ENCODE data around the gene CLCA4. TPM values are rescaled to one million over a fixed set of nuclear protein-coding genes. Genes with fewer than 3 reads are reported as not detected.

Gene CLCA4
- total and polyA plus RNA-seq, 2 experiments from 2014 or later: not detected

DNA sequence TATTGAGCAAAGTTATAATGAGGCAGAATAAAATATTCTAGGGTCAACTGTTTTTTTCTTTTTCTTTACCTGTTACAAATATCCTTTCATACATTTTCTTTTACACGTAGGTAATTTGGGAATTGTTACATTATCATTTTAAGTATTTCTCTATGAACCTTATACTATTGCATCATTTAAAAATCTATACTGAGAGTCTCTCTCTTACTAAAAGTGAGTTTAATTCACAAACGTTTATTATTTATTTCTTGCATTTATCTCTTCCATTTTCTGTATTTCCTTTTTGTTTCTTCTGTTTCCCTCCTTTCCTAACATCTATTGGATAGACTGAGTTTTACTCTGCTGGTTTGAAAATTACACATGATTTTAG lies 25.4 kb upstream of the CLCA4 start (continued):
- TF ChIP-seq, protein P1, sequence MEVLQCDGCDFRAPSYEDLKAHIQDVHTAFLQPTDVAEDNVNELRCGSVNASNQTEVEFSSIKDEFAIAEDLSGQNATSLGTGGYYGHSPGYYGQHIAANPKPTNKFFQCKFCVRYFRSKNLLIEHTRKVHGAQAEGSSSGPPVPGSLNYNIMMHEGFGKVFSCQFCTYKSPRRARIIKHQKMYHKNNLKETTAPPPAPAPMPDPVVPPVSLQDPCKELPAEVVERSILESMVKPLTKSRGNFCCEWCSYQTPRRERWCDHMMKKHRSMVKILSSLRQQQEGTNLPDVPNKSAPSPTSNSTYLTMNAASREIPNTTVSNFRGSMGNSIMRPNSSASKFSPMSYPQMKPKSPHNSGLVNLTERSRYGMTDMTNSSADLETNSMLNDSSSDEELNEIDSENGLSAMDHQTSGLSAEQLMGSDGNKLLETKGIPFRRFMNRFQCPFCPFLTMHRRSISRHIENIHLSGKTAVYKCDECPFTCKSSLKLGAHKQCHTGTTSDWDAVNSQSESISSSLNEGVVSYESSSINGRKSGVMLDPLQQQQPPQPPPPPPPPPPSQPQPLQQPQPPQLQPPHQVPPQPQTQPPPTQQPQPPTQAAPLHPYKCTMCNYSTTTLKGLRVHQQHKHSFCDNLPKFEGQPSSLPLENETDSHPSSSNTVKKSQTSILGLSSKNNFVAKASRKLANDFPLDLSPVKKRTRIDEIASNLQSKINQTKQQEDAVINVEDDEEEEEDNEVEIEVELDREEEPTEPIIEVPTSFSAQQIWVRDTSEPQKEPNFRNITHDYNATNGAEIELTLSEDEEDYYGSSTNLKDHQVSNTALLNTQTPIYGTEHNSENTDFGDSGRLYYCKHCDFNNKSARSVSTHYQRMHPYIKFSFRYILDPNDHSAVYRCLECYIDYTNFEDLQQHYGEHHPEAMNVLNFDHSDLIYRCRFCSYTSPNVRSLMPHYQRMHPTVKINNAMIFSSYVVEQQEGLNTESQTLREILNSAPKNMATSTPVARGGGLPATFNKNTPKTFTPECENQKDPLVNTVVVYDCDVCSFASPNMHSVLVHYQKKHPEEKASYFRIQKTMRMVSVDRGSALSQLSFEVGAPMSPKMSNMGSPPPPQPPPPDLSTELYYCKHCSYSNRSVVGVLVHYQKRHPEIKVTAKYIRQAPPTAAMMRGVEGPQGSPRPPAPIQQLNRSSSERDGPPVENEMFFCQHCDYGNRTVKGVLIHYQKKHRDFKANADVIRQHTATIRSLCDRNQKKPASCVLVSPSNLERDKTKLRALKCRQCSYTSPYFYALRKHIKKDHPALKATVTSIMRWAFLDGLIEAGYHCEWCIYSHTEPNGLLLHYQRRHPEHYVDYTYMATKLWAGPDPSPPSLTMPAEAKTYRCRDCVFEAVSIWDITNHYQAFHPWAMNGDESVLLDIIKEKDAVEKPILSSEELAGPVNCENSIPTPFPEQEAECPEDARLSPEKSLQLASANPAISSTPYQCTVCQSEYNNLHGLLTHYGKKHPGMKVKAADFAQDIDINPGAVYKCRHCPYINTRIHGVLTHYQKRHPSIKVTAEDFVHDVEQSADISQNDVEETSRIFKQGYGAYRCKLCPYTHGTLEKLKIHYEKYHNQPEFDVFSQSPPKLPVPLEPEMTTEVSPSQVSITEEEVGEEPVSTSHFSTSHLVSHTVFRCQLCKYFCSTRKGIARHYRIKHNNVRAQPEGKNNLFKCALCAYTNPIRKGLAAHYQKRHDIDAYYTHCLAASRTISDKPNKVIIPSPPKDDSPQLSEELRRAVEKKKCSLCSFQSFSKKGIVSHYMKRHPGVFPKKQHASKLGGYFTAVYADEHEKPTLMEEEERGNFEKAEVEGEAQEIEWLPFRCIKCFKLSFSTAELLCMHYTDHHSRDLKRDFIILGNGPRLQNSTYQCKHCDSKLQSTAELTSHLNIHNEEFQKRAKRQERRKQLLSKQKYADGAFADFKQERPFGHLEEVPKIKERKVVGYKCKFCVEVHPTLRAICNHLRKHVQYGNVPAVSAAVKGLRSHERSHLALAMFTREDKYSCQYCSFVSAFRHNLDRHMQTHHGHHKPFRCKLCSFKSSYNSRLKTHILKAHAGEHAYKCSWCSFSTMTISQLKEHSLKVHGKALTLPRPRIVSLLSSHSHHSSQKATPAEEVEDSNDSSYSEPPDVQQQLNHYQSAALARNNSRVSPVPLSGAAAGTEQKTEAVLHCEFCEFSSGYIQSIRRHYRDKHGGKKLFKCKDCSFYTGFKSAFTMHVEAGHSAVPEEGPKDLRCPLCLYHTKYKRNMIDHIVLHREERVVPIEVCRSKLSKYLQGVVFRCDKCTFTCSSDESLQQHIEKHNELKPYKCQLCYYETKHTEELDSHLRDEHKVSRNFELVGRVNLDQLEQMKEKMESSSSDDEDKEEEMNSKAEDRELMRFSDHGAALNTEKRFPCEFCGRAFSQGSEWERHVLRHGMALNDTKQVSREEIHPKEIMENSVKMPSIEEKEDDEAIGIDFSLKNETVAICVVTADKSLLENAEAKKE (CRISPR knock-in tag; IDR thresholded peaks at IDR 0.05): no peak
- TF ChIP-seq POLR2AphosphoS5 (IDR thresholded peaks at IDR 0.05; ENCODE audit: low read depth) (no peak), STAT1 (IDR thresholded peaks at IDR 0.05; ENCODE audit: unreplicated experiment) (no peak), CREB1 (CRISPR knock-in tag; IDR thresholded peaks at IDR 0.05; ENCODE audit: low read depth) (no peak), JUNB (IDR thresholded peaks at IDR 0.05; ENCODE audit: unreplicated experiment) (no peak), NANOG (IDR thresholded peaks at IDR 0.05; ENCODE audit: borderline replicate concordance) (no peak)

DNA sequence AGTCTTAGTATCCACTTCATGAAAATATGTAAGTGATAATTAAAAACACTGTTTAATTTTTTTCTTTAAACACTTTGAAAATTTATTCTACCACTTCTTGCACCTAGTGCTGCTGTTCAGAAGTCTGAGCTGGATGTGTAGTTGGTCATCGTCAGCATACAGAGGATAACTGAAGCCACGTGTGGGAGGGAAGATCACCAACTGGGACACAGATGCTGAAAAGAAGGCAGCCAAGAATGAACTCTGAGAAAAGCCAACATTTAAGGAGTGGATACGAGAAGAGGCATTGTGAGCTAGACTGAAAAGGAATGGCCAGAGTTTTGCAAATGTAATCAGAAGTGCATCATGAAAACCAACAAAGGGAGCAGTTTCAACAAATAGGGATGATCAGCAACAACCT lies 24.6 kb upstream of the CLCA4 start:
- Histone ChIP-seq H3K27ac (ENCODE audit: low read depth) (no peak overlapping the region), H3K9me2 (ENCODE audit: insufficient read depth) (no peaks in the 10 kb centered on the region), H3K4me3 (no peak overlapping the region), H3K4me2 (no peak overlapping the region), H3K36me3 (ENCODE audit: insufficient read depth) (0 out of 2 replicates have a peak, but pooled peaks cover 3% of the 10 kb centered on the region), H2AFZ (no peak overlapping the region), H3K79me2 (replicated peaks; ENCODE audit: insufficient read depth) (no peaks in the 10 kb centered on the region), H4K20me1 (replicated peaks; ENCODE audit: insufficient read depth) (no peaks in the 10 kb centered on the region), H3K27me3 (ENCODE audit: insufficient read depth) (no peaks in the 10 kb centered on the region), H3K4me1 (ENCODE audit: insufficient read depth) (no peaks in the 10 kb centered on the region), H3F3A (replicated peaks; ENCODE audit: low read depth) (no peaks in the 10 kb centered on the region)
- TF ChIP-seq, protein P2, sequence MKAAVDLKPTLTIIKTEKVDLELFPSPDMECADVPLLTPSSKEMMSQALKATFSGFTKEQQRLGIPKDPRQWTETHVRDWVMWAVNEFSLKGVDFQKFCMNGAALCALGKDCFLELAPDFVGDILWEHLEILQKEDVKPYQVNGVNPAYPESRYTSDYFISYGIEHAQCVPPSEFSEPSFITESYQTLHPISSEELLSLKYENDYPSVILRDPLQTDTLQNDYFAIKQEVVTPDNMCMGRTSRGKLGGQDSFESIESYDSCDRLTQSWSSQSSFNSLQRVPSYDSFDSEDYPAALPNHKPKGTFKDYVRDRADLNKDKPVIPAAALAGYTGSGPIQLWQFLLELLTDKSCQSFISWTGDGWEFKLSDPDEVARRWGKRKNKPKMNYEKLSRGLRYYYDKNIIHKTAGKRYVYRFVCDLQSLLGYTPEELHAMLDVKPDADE (IDR thresholded peaks at IDR 0.05): no peak
- TF ChIP-seq ZNF114 (CRISPR knock-in tag; IDR thresholded peaks at IDR 0.05) (no peak), CREB1 (CRISPR knock-in tag; IDR thresholded peaks at IDR 0.05; ENCODE audit: low read depth) (no peak), EZH2phosphoT487 (IDR thresholded peaks at IDR 0.05; ENCODE audit: unreplicated experiment) (no peak), JUNB (IDR thresholded peaks at IDR 0.05; ENCODE audit: unreplicated experiment) (no peak), ZNF331 (CRISPR knock-in tag; IDR thresholded peaks at IDR 0.05; ENCODE audit: low read depth) (no peak)
- no peak overlapping the region for H3K4me3 Mint-ChIP-seq
- H3K27me3 Mint-ChIP-seq (ENCODE audit: insufficient read depth, low read depth, poor library complexity): no peaks in the 10 kb centered on the region
- ATAC-seq (no peak), DNase-seq (ENCODE audit: low spot score) (no peak)
- H3K9me3 Mint-ChIP-seq: peaks cover 13% of the 10 kb centered on the region; the same call in 2 of the 3 replicates
- H3K4me1 Mint-ChIP-seq: peaks cover 5% of the 10 kb centered on the region; the same call in 2 of the 3 replicates
- peaks cover 9% of the 10 kb centered on the region; the same call in 2 of the 3 replicates for H3K36me3 Mint-ChIP-seq (ENCODE audit: low read depth)
- no peak overlapping the region for H3K27ac Mint-ChIP-seq

Data from GM23338 (cell line).